ENCODE measurements around the gene P3H2. TPM values are rescaled to one million over a fixed set of nuclear protein-coding genes. Genes with fewer than 3 reads are reported as not detected.

P3H2 gene
- total RNA-seq, 1 experiment from 2014 or later = 82.2 TPM

GRCh38 chr3:190024912-190025311 is 95.8 kb downstream of the P3H2 start:
- TF ChIP-seq TCF7L2 (IDR thresholded peaks at IDR 0.05; ENCODE audit: low read depth, low read length) (no peak), POLR2AphosphoS5 (IDR thresholded peaks at IDR 0.05; ENCODE audit: low read depth, low read length) (no peak), SIN3A (IDR thresholded peaks at IDR 0.05; ENCODE audit: borderline replicate concordance, insufficient read depth, low read depth, low read length) (no peak), REST (IDR thresholded peaks at IDR 0.05; ENCODE audit: insufficient read depth in 1 of 2, low read depth in 2 of 2, low read length in 1 of 2) (no peak), CTCF (IDR thresholded peaks at IDR 0.05) (no peak)
- Histone ChIP-seq H3K9me3 (ENCODE audit: control insufficient read depth, insufficient read depth, low read depth, low read length) (no peaks in the 10 kb centered on the region), H3K4me1 (ENCODE audit: control insufficient read depth, insufficient read depth, low read length) (no peaks in the 10 kb centered on the region; the same call in 1 of the 2 replicates), H3K4me3 (ENCODE audit: low read depth in 2 of 2, low read length in 2 of 2) (no peak overlapping the region), H3K27ac (ENCODE audit: low read length) (peak overlapping the region; percentile 45; the same call in 1 of the 2 replicates), H3K36me3 (ENCODE audit: control insufficient read depth, insufficient read depth, low read length) (no peaks in the 10 kb centered on the region), H3K27me3 (ENCODE audit: control insufficient read depth, insufficient read depth, low read length) (no peaks in the 10 kb centered on the region)
- in situ Hi-C loops (cut with HindIII; ENCODE audit: low pct_unique_long_range_greater_than_20kb, low sequenced_read_pairs) (no loop called here), intact Hi-C loops (cut with micrococcal nuclease; ENCODE audit: unreplicated experiment) (loop anchor here (5.0 kb wide), 1 partner anchor 92 kb away; no protein-coding TSS in a partner anchor)
- BruUV-seq (replicated peaks) = no TSS peak
- CTCF ChIA-PET = no interaction called here
- DNase-seq (ENCODE audit: low read depth, low spot score) = no peak
- ATAC-seq = no peak
- POLR2A ChIA-PET = no interaction called here

DNA sequence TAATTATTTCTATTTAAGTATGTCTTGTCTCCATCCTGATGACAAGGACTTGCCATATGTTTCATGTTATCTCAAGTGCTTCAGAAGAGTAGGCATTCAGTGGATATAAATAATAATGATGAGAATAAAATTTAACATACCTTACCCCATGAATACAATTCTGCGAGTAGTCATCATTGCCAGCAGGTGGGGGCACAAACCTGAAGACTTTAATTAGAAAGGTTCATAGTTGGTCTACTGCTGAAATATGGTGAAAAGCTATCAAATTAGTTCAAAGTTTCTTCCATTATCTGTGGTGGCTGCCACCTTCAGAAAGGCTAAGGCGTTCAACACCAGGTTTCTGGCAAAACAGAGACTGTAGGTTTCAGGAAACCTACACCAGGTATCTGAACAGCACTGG is 100.9 kb downstream of the P3H2 start:
- TF ChIP-seq REST (IDR thresholded peaks at IDR 0.05; ENCODE audit: insufficient read depth in 1 of 2, low read depth in 2 of 2, low read length in 1 of 2) (no peak), CTCF (IDR thresholded peaks at IDR 0.05) (peak; percentile 11; the same call in 1 of the 2 replicates), TCF7L2 (IDR thresholded peaks at IDR 0.05; ENCODE audit: low read depth, low read length) (no peak), POLR2AphosphoS5 (IDR thresholded peaks at IDR 0.05; ENCODE audit: low read depth, low read length) (no peak), SIN3A (IDR thresholded peaks at IDR 0.05; ENCODE audit: borderline replicate concordance, insufficient read depth, low read depth, low read length) (no peak)
- CTCF ChIA-PET = interaction anchor here (0.6 kb wide), 1 partner anchor 29 kb away, joined by 3 read pairs; no protein-coding TSS in a partner anchor
- BruUV-seq (replicated peaks) = no TSS peak
- Histone ChIP-seq H3K36me3 (ENCODE audit: control insufficient read depth, insufficient read depth, low read length) (no peaks in the 10 kb centered on the region), H3K27ac (ENCODE audit: low read length) (peak overlapping the region; percentile 29; the same call in 1 of the 2 replicates), H3K27me3 (ENCODE audit: control insufficient read depth, insufficient read depth, low read length) (no peaks in the 10 kb centered on the region), H3K9me3 (ENCODE audit: control insufficient read depth, insufficient read depth, low read depth, low read length) (no peaks in the 10 kb centered on the region), H3K4me1 (ENCODE audit: control insufficient read depth, insufficient read depth, low read length) (peaks cover 22% of the 10 kb centered on the region), H3K4me3 (ENCODE audit: low read depth in 2 of 2, low read length in 2 of 2) (no peak overlapping the region)
- intact Hi-C loops (cut with micrococcal nuclease; ENCODE audit: unreplicated experiment) = loop anchor here (5.0 kb wide), 1 partner anchor 97 kb away; no protein-coding TSS in a partner anchor
- DNase-seq (ENCODE audit: low read depth, low spot score) = no peak
- POLR2A ChIA-PET = no interaction called here
- no peak for ATAC-seq
- in situ Hi-C loops (cut with HindIII; ENCODE audit: low pct_unique_long_range_greater_than_20kb, low sequenced_read_pairs) = no loop called here

Data from Panc1 (cell line).